ENCODE results near the gene PPP4R3A. TPM values are rescaled to one million over a fixed set of nuclear protein-coding genes. Genes with fewer than 3 reads are reported as not detected.

Gene PPP4R3A
- total RNA-seq, result 50.0 and 66.8 TPM in 2 replicates

DNA sequence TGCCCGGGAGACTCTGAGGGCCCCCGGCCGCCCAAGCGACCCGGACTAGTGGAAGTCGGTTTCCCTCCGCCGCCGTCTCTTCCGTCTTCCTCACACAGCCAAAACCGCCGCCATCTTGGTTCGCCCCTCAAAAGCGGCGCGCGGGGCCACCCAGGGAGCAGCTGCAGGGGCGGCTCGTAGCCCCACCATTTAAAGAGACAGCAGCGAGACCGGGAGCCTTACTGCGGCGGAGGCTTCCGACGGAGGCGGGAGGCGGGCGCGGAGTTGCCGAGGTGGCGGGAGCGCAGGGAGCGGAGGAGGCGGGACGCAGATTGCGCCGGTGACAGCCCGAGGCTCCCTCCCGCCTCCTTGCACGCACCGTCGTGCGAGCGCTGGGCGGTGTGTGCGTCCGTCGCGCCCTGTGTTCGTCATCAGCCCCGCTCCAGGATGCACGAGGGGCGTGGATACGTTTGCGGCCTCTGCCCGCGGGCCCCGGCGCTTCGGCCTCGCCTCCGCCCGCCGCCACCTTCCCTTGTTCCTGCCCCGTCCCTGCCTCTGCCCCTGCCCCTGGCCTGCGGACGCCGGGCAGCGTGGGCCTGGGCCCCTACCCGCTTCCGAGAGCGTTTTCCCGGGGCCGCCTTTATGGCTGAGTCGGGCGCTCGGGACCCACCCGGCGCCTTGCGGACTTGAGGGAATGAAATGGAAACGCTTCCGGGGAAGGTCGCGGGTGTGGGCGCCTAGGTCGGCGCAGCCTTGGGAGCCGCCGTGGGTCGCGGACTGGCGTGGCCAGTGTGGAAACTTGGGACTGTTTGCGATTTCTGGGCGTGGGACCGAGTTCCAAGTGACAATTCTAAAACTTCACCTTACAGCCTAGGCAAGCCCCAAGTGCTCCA lies at the start of gene PPP4R3A:
Gene PPP4R3A, minus strand, starts transcription at position 140 of the 872 bp plus-strand sequence. CDS start 663 bp downstream, outside the sequence.

DNA sequence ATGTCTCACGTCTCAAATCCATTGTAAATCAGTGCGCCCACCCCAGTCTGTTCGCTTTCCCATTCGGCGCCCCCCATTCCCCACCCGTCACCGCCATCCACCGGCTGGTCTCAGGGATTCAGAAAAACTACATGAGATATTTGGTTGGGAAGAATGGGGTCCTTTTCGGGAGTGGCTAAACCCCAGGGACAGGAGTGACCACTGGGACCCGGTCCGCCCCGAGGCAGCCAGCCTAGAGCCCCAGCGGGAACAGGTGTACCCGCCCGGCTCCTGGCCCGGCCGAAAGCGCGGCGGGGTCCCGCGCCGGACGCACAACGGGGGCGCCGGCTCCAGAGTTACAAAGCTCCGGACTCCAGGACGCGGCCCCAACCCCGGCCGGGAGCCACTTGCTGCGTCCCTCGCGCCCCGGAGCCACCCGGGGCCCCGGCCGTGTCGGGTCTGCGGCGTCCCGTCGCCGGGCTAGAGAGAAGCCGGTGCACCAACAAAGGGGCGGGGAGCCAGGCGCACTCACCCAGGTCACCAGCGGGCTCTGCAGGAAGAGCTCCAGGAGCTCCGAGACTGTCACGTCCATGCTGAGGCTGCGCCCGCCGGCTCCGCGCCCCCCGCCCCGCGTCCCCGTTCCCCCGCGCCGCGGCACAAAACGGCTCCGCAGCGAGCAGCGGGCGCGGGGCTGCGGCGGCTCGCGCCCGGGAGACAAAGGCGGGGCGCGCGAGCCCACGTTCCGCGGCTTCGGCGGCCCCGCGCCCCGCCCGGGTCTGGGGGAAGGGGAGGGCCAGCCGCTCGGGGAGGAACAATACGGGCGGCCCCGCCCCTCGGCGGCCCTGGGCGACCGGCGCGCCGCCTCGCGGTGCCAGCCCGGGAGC lies 92.8 kb downstream of the PPP4R3A start, which contains the start of gene CCDC88C:
Gene CCDC88C, minus strand, starts transcription at position 701 of the 863 bp plus-strand sequence. Its CDS starts 130 bp downstream, at position 571.

Other genes starting within 250 kb of the PPP4R3A start
- gene CCDC88C, start 92.5 kb downstream of the PPP4R3A start, total RNA-seq, result 0.15 and 0.17 TPM in 2 replicates
- not detected in 2 replicates for gene CATSPERB, start 221.8 kb upstream of the PPP4R3A start, total RNA-seq

Data from smooth muscle cell of trachea (primary cell).